Measurements from ENCODE around the gene PTPRK.

Gene PTPRK

DNA sequence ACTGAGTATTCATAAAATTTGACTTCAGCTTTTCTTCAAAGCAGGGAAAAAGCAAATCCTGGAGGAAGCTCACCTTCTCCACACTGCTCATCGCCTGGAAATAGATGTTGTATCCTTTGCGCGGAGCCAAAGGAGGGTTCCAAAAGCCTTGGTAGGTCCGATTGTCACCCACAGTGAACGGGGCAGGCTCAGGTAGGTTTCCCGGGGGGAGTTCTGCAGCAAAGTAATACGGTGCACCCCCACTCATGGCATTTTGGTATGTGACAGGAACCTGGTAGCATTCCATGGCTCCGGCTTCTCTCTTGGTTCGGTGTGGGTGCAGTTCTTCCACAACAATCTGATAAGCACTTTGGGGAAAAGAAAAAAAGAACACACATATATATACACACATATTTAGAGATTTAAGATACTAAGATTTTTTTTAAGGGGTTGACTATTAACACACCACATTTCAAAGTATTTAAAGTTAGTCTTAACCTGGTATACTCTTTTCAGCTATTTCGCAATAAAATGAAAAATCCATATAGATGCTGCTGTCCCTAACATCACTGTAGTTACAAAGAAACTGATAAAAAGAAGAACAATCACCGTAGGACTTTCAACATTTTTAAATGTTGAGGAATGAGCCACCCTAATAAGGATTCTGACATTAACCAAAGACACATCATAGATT is 452.8 kb downstream of the PTPRK start:
- H3K27ac ChIP-seq, result no peak overlapping the region
- no peaks in the 10 kb centered on the region for H3K27me3 ChIP-seq (replicated peaks)
- no peak overlapping the region for H3K4me3 ChIP-seq (ENCODE audit: low read depth, low read length)
- DNase-seq, result no peak
- H3K36me3 ChIP-seq (replicated peaks), result no peaks in the 10 kb centered on the region
- in situ Hi-C loops (cut with HindIII; ENCODE audit: low pct_ligation_motif_present, low sequenced_read_pairs), result no loop called here
- TF ChIP-seq, protein P1, sequence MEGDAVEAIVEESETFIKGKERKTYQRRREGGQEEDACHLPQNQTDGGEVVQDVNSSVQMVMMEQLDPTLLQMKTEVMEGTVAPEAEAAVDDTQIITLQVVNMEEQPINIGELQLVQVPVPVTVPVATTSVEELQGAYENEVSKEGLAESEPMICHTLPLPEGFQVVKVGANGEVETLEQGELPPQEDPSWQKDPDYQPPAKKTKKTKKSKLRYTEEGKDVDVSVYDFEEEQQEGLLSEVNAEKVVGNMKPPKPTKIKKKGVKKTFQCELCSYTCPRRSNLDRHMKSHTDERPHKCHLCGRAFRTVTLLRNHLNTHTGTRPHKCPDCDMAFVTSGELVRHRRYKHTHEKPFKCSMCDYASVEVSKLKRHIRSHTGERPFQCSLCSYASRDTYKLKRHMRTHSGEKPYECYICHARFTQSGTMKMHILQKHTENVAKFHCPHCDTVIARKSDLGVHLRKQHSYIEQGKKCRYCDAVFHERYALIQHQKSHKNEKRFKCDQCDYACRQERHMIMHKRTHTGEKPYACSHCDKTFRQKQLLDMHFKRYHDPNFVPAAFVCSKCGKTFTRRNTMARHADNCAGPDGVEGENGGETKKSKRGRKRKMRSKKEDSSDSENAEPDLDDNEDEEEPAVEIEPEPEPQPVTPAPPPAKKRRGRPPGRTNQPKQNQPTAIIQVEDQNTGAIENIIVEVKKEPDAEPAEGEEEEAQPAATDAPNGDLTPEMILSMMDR (IDR thresholded peaks at IDR 0.05; ENCODE audit: low read depth, low read length, missing control alignments), result no peak

DNA sequence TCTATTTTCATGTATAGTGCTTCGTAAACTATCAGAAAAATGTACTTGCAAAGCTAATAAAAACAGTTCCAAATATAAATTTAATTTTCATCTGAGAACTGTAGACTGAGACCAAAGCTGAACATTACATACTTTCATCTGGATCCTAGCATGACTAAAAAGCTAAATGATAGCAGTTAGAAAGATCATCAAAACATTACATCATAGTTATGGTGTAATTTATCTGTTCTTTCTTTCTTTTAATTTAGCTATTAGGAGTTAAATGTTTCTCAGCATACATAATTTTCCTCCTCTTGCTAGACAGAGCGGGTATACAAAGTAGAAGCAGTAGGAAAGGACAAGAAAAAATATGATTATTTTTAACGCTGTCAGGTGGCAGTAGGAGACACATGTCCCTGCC is 455.3 kb downstream of the PTPRK start:
- Histone ChIP-seq H3K27ac (no peak overlapping the region), H3K4me3 (ENCODE audit: low read depth, low read length) (no peak overlapping the region), H3K36me3 (replicated peaks) (no peaks in the 10 kb centered on the region), H3K27me3 (replicated peaks) (no peaks in the 10 kb centered on the region)
- TF ChIP-seq, protein P1 (IDR thresholded peaks at IDR 0.05; ENCODE audit: low read depth, low read length, missing control alignments), result no peak
- DNase-seq, result no peak
- in situ Hi-C loops (cut with HindIII; ENCODE audit: low pct_ligation_motif_present, low sequenced_read_pairs), result no loop called here

DNA sequence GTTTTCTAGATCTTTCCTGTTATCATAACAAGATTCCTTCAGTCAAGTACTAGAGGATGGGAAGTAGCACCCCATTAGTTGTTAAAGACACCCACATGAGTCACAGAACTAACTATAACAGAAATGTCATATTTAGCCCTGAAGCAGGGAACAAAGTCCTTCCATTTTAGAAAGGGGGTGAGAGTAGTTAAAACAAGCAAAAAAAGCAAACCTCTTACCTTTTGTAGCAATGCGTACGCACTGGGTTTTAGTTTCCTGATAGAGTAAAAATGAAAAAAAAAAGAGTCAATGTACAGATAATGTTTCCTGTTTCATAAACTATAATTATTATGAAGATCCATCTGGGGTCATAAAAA is 455.9 kb downstream of the PTPRK start:
- Histone ChIP-seq H3K27me3 (replicated peaks) (no peaks in the 10 kb centered on the region), H3K27ac (no peak overlapping the region), H3K4me3 (ENCODE audit: low read depth, low read length) (no peak overlapping the region), H3K36me3 (replicated peaks) (no peaks in the 10 kb centered on the region)
- DNase-seq, result no peak
- in situ Hi-C loops (cut with HindIII; ENCODE audit: low pct_ligation_motif_present, low sequenced_read_pairs), result no loop called here
- TF ChIP-seq, protein P1 (IDR thresholded peaks at IDR 0.05; ENCODE audit: low read depth, low read length, missing control alignments), result no peak

DNA sequence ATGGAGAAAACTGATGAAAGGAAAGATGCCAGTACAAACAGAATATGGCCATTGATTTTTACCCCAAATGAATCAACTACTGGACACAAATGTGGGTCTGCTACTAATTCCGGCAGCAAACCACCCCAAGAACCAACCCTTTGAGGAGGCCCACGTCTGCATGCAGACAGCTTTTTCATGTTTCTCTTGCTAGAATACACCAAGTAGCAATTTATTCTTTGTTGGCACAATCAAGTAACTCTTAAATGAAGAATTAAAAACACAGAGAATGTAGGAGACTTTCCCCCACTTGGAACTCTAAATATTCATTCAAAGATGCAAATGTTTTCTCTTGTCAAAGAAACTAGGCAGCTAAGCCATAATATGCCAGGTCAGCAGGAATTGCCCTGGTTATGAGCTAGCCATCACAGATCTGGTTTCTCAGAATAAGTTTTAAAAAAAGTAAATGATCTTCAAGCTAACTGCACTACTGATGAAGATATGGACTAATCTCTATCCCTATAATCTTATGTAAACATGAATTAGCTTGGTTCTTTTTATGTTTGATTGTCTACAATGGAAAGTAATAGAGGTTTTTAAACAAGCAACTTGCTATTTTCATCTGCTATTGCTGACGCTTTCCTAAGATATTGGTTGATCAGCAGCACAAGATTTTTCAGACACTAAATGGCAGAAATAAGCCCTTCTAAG is 456.4 kb downstream of the PTPRK start:
- TF ChIP-seq, protein P1 (IDR thresholded peaks at IDR 0.05; ENCODE audit: low read depth, low read length, missing control alignments), result no peak
- Histone ChIP-seq H3K27ac (no peak overlapping the region), H3K4me3 (ENCODE audit: low read depth, low read length) (no peak overlapping the region), H3K36me3 (replicated peaks) (no peaks in the 10 kb centered on the region), H3K27me3 (replicated peaks) (no peaks in the 10 kb centered on the region)
- no peak for DNase-seq
- in situ Hi-C loops (cut with HindIII; ENCODE audit: low pct_ligation_motif_present, low sequenced_read_pairs), result no loop called here

DNA sequence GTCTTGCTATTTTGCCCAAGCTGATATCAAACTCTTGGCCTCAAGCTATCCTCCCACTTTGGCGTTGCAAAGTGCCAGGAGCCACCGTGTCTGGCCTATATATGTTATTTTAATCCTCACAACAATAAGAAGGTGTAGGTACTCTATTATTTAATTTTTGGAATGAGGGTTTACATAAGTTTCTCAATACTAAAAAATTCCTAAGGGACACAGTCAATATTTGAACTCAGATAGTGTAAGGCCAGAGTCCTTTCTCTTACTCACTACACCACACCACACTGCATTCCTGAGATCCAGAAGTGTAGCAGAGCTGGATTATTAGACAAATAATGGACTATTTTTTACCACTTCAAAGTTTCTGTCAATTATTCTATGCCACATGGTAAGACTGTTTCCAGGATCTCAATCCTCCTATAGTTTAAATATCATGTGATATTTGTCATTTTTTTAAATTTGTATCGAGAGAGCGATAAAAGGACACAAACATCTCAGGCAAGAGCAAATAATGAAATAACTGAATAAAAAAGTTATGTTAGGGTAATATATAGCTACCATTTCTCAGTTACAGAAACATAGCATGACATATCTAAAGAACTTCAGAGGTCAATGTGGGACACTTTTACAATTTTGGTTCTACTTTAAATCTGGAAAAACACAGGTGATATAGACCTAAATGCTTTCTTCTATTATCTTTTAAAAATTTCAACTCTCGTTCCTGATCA is 457.4 kb downstream of the PTPRK start:
- TF ChIP-seq, protein P1 (IDR thresholded peaks at IDR 0.05; ENCODE audit: low read depth, low read length, missing control alignments), result no peak
- Histone ChIP-seq H3K27ac (no peak overlapping the region), H3K36me3 (replicated peaks) (no peaks in the 10 kb centered on the region), H3K27me3 (replicated peaks) (no peaks in the 10 kb centered on the region), H3K4me3 (ENCODE audit: low read depth, low read length) (no peak overlapping the region)
- peak; percentile 29 for DNase-seq
- in situ Hi-C loops (cut with HindIII; ENCODE audit: low pct_ligation_motif_present, low sequenced_read_pairs), result no loop called here
